HK-2 (cell line): ENCODE measurements around the gene TMEM25.
A peak's percentile ranks its signal among the peaks of the same experiment; 100 is the strongest.
"Not testable (repeated sequence)": the region's sequence is repeated elsewhere in the genome, so short reads cannot be mapped to it uniquely, and the experiment has no call there.

Experiments
- DNase-seq: peaks from one replicate; pipeline ENCODE4 v3.0.0-alpha.2; 2018; ENCODE audit not compliant: unreplicated experiment

The TMEM25 gene

GRCh38 chr11:118530683-118531596 is at the start of gene TMEM25:
Gene TMEM25 (plus strand): TSS chr11:118531192. CDS start chr11:118531802, 610 bp downstream.
- peak; percentile 53 for DNase-seq

GRCh38 chr11:118481238-118481637 is 49.8 kb upstream of the TMEM25 start:
- DNase-seq = not testable (repeated sequence)

GRCh38 chr11:118484405-118484804 is 46.6 kb upstream of the TMEM25 start:
- DNase-seq = no peak

- no peak for DNase-seq
Observed at GRCh38 chr11:118485273-118485672, 45.7 kb upstream of the TMEM25 start.

GRCh38 chr11:118488480-118489109 is 42.4 kb upstream of the TMEM25 start:
- DNase-seq = peak; percentile 55

GRCh38 chr11:118491041-118491440 is 40.0 kb upstream of the TMEM25 start:
- no peak for DNase-seq

GRCh38 chr11:118497831-118498230 is 33.2 kb upstream of the TMEM25 start:
- DNase-seq = no peak

- DNase-seq = no peak
Observed at GRCh38 chr11:118503216-118503615, 27.8 kb upstream of the TMEM25 start.

- DNase-seq = no peak
Observed at GRCh38 chr11:118511601-118512000, 19.4 kb upstream of the TMEM25 start.

- no peak for DNase-seq
Observed at GRCh38 chr11:118514103-118514502, 16.9 kb upstream of the TMEM25 start.

GRCh38 chr11:118519549-118519948 is 11.4 kb upstream of the TMEM25 start:
- DNase-seq = no peak

GRCh38 chr11:118521892-118522311 is 9.1 kb upstream of the TMEM25 start:
- DNase-seq = no peak

- no peak for DNase-seq
Observed at GRCh38 chr11:118522571-118523072, 8.4 kb upstream of the TMEM25 start.

GRCh38 chr11:118524356-118524755 is 6.6 kb upstream of the TMEM25 start:
- no peak for DNase-seq

GRCh38 chr11:118524757-118525470 is 6.1 kb upstream of the TMEM25 start:
- DNase-seq = no peak

- no peak for DNase-seq
Observed at GRCh38 chr11:118526688-118527087, 4.3 kb upstream of the TMEM25 start.

GRCh38 chr11:118527109-118527508 is 3.9 kb upstream of the TMEM25 start, which contains the start of gene TTC36:
Gene TTC36 (plus strand): TSS chr11:118527474. CDS start chr11:118527495, 21 bp downstream.
- DNase-seq = no peak

GRCh38 chr11:118528511-118528910 is 2.5 kb upstream of the TMEM25 start:
- DNase-seq = no peak

- DNase-seq = no peak
Observed at GRCh38 chr11:118529584-118530175, 1.3 kb upstream of the TMEM25 start.

- no peak for DNase-seq
Observed at GRCh38 chr11:118530180-118530682, 761 bp upstream of the TMEM25 start.

- DNase-seq = no peak
Observed at GRCh38 chr11:118531597-118532084, 649 bp downstream of the TMEM25 start.
